ENCODE measurements around the gene WDR5B.

The WDR5B gene

DNA sequence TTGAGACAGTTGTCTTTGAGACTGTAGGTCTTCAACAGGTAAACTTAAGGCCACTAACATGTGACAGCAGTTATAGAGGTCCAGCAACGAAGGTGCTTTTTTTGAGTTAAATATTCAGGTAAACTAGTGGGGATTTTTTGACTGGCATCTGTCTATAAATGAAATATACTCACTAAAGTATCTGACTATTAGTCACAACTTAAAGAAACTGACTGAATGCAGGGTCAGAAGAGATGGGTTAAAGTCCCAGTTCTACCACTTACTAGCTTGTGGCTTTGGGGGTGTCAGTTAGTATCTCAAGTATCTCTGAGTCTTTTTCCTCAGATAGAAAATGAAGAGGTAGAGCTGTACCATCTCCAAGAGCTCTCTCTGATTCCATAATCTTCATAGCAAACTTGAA is 50.8 kb downstream of the WDR5B start:
- FAIRE-seq, result no peak

DNA sequence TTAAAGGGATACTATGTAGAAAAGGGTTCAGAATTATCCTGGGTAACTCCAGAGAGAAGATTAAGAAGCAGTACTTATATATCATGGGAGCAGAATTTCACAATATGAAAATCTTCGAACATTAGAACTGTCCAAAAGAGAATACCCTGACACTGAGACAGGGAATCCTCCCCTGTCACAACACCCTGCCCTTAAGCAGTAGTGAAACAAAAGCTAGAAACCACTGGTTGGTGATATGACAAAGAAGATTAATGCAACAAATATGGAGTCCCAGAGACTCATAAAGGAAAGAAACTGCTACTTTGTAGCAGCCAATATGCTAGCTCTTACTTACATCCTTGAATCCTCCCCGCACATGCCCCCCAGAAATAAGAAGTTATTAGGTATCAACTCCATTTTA is 51.4 kb downstream of the WDR5B start:
- no peak for FAIRE-seq
